Measurements from ENCODE around the gene OBSCN.

The OBSCN gene

GRCh38 chr1:228332797-228333738 is 125.2 kb downstream of the OBSCN start:
- no peak for TF ChIP-seq CTCF (IDR thresholded peaks at IDR 0.05; ENCODE audit: control insufficient read depth, extremely low read depth, insufficient read depth)
- no peak for DNase-seq (ENCODE audit: low read depth)

GRCh38 chr1:228333739-228334115 is 125.9 kb downstream of the OBSCN start:
- DNase-seq (ENCODE audit: low read depth), result no peak
- no peak for TF ChIP-seq CTCF (IDR thresholded peaks at IDR 0.05; ENCODE audit: control insufficient read depth, extremely low read depth, insufficient read depth)
- no peak overlapping the region for H3K4me3 ChIP-seq (ENCODE audit: low read depth, low read length)

More at GRCh38 chr1:228332797-228333738, 125.2 kb downstream of the OBSCN start:
- H3K4me3 ChIP-seq (ENCODE audit: low read depth, low read length), result no peak overlapping the region

- TF ChIP-seq CTCF (IDR thresholded peaks at IDR 0.05; ENCODE audit: control insufficient read depth, extremely low read depth, insufficient read depth), result no peak
- DNase-seq (ENCODE audit: low read depth), result no peak
- no peak overlapping the region for H3K4me3 ChIP-seq (ENCODE audit: low read depth, low read length)
Measured at GRCh38 chr1:228334226-228334935, 126.5 kb downstream of the OBSCN start.

GRCh38 chr1:228334954-228335353 is 127.1 kb downstream of the OBSCN start:
- no peak overlapping the region for H3K4me3 ChIP-seq (ENCODE audit: low read depth, low read length)
- DNase-seq (ENCODE audit: low read depth), result no peak
- no peak for TF ChIP-seq CTCF (IDR thresholded peaks at IDR 0.05; ENCODE audit: control insufficient read depth, extremely low read depth, insufficient read depth)

GRCh38 chr1:228335406-228336307 is 127.8 kb downstream of the OBSCN start:
- no peak overlapping the region for H3K4me3 ChIP-seq (ENCODE audit: low read depth, low read length)
- no peak for DNase-seq (ENCODE audit: low read depth)
- TF ChIP-seq CTCF (IDR thresholded peaks at IDR 0.05; ENCODE audit: control insufficient read depth, extremely low read depth, insufficient read depth), result no peak

GRCh38 chr1:228336308-228337030 is 128.6 kb downstream of the OBSCN start:
- no peak overlapping the region for H3K4me3 ChIP-seq (ENCODE audit: low read depth, low read length)
- no peak for DNase-seq (ENCODE audit: low read depth)
- TF ChIP-seq CTCF (IDR thresholded peaks at IDR 0.05; ENCODE audit: control insufficient read depth, extremely low read depth, insufficient read depth), result no peak

All from LNCaP clone FGC (cell line).